OCI-LY7 (cell line): ENCODE results near the gene GLB1L3. TPM values are rescaled to one million over a fixed set of nuclear protein-coding genes. Genes with fewer than 3 reads are reported as not detected.
"Not testable (repeated sequence)": the region's sequence is repeated elsewhere in the genome, so short reads cannot be mapped to it uniquely, and the experiment has no call there.

Experiments used
- BruUV-seq: library from RNA; stranded (reverse); fragments of 400-500 nt; replicated peaks from 2 replicates; lab custom pipeline; 2021; lab: Mats Ljungman, UMichigan
- CTCF ChIA-PET: fragments of 300-600 bp; sonication (Branson Sonifier 250); formaldehyde crosslinking; loops from one replicate; lab custom pipeline; 2022; ENCODE audit warnings: antibody characterized with exemption; ENCODE audit not compliant: unreplicated experiment; lab: Charles Lee
- POLR2A ChIA-PET: fragments of 300-600 bp; sonication (Branson Sonifier 250); formaldehyde crosslinking; loops from one replicate; lab custom pipeline; 2022; ENCODE audit warnings: antibody characterized with exemption; lab: Charles Lee
- DNase-seq: peaks from one replicate; pipeline ENCODE4 v3.0.0-alpha.2; 2015; ENCODE audit warnings: low spot score
- H2AFZ ChIP-seq: fragments of 200-600 bp; sonication (generic), shearing (Covaris generic); 2 replicates; pipeline ENCODE4 v1.6.1; 2014; ENCODE audit warnings: mild to moderate bottlenecking, antibody characterized with exemption, low read length, moderate library complexity
- H3K27ac ChIP-seq: fragments of 200-600 bp; sonication (generic); 2 replicates; pipeline ENCODE4 v1.5.1; 2014; ENCODE audit warnings: mixed run types, low read depth, mild to moderate bottlenecking, moderate library complexity, low read length, inconsistent platforms; ENCODE audit not compliant: poor library complexity, severe bottlenecking
- H3K36me3 ChIP-seq: fragments of 200-600 bp; sonication (generic); 2 replicates; pipeline ENCODE4 v1.6.1; 2014; ENCODE audit warnings: mild to moderate bottlenecking, antibody characterized with exemption, low read length, moderate library complexity, mixed read lengths; ENCODE audit not compliant: insufficient read depth
- H3K4me1 ChIP-seq: fragments of 200-600 bp; sonication (generic); 2 replicates; pipeline ENCODE4 v1.5.1; 2014; ENCODE audit warnings: mild to moderate bottlenecking, low read length; ENCODE audit not compliant: insufficient read depth, poor library complexity, severe bottlenecking
- H3K4me2 ChIP-seq: fragments of 200-600 bp; sonication (generic); 2 replicates; pipeline ENCODE4 v1.6.1; 2014; ENCODE audit warnings: mild to moderate bottlenecking, low read length
- H3K4me3 ChIP-seq: fragments of 200-600 bp; sonication (generic); 2 replicates; pipeline ENCODE4 v1.5.1; 2014; ENCODE audit warnings: mild to moderate bottlenecking, low read depth, low read length; ENCODE audit not compliant: poor library complexity, severe bottlenecking
- H3K79me2 ChIP-seq: fragments of 200-600 bp; sonication (generic); 2 replicates; pipeline ENCODE4 v1.6.1; 2016; ENCODE audit warnings: low read depth, mild to moderate bottlenecking, low read length, moderate library complexity, mixed read lengths; ENCODE audit not compliant: insufficient read depth
- H3K9me2 ChIP-seq: fragments of 200-600 bp; sonication (generic); 2 replicates; pipeline ENCODE4 v1.6.1; 2016; ENCODE audit warnings: mild to moderate bottlenecking, low read length, mixed read lengths; ENCODE audit not compliant: insufficient read depth
- H3K9me3 ChIP-seq: fragments of 200-600 bp; sonication (generic); 2 replicates; pipeline ENCODE4 v1.6.1; 2014; ENCODE audit warnings: mild to moderate bottlenecking, mixed run types, low read length, mixed read lengths
- H4K20me1 ChIP-seq: fragments of 200-600 bp; sonication (generic); 2 replicates; pipeline ENCODE4 v1.6.1; 2014; ENCODE audit warnings: mild to moderate bottlenecking, antibody characterized with exemption, low read length, moderate library complexity, mixed read lengths; ENCODE audit not compliant: insufficient read depth
- EZH2phosphoT487 ChIP-seq: fragments of 200-600 bp; sonication (generic); IDR thresholded peaks from 2 replicates; pipeline ENCODE4 v1.6.1; 2018; ENCODE audit warnings: low read depth, borderline replicate concordance, mild to moderate bottlenecking, mixed run types, antibody characterized with exemption, low read length, moderate library complexity, mixed read lengths
- intact Hi-C: fragments of 100-400 bp; cut with micrococcal nuclease; formaldehyde crosslinking; loops from one replicate; pipeline ENCODE4 v1.10.0; 2022; ENCODE audit not compliant: unreplicated experiment
- total RNA-seq, 2 experiments: library from RNA; depleted of rRNA in 1 of 2; stranded (reverse); fragments of >200 nt in 1 of 2; shearing (Covaris generic) in 1 of 2; gene quantifications; 2 replicates each; pipeline ENCODE4 v1.2.3, GENCODE V29; 2014 to 2022
- TF ChIP-seq, protein P1 (sequence below): fragments of 200-600 bp; sonication (generic); conservative IDR thresholded peaks from 2 replicates; pipeline ENCODE4 v1.5.1; 2014; ENCODE audit warnings: mild to moderate bottlenecking, antibody characterized with exemption, low read length, moderate library complexity, mixed read lengths

Gene GLB1L3
- total RNA-seq, 2 experiments from 2014 or later = not detected

DNA sequence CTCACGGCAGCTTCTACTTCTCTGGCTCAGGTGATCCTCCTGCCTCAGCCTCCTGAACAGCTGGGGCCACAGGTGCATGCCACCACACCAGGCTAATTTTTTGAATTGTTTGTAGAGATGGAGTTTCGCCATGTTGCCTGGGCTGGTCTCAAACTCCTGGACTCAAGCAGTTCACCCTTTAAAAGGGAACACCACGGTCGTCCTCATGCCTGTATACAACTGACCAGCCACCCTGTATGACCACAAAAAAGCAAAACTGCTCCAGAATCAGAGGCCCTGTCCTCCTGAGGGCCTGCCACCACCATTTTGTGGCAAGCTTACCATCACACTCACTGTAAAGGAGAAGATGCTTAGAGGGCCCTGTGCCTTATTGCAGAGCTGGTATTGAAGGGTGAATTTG, 2.2 kb downstream of the GLB1L3 start:
- Histone ChIP-seq H3K79me2 (no peaks in the 10 kb centered on the region), H3K9me3 (no peaks in the 10 kb centered on the region), H3K36me3 (no peaks in the 10 kb centered on the region), H3K4me3 (no peak overlapping the region), H3K27ac (no peak overlapping the region), H2AFZ (no peak overlapping the region), H3K4me1 (no peaks in the 10 kb centered on the region), H3K9me2 (no peaks in the 10 kb centered on the region), H3K4me2 (no peak overlapping the region), H4K20me1 (no peaks in the 10 kb centered on the region)
- intact Hi-C loops = no loop called here
- no peak for TF ChIP-seq EZH2phosphoT487
- TF ChIP-seq, protein P1, sequence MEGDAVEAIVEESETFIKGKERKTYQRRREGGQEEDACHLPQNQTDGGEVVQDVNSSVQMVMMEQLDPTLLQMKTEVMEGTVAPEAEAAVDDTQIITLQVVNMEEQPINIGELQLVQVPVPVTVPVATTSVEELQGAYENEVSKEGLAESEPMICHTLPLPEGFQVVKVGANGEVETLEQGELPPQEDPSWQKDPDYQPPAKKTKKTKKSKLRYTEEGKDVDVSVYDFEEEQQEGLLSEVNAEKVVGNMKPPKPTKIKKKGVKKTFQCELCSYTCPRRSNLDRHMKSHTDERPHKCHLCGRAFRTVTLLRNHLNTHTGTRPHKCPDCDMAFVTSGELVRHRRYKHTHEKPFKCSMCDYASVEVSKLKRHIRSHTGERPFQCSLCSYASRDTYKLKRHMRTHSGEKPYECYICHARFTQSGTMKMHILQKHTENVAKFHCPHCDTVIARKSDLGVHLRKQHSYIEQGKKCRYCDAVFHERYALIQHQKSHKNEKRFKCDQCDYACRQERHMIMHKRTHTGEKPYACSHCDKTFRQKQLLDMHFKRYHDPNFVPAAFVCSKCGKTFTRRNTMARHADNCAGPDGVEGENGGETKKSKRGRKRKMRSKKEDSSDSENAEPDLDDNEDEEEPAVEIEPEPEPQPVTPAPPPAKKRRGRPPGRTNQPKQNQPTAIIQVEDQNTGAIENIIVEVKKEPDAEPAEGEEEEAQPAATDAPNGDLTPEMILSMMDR = no peak
- no TSS peak for BruUV-seq
- ChIA-PET POLR2A (interaction anchor here (0.9 to 1.0 kb wide), 2 partner anchors 15 to 25 kb away, joined by 3 to 6 read pairs; partner anchors contain the start of genes ACAD8 and THYN1), CTCF (no interaction called here)
- no peak for DNase-seq

DNA sequence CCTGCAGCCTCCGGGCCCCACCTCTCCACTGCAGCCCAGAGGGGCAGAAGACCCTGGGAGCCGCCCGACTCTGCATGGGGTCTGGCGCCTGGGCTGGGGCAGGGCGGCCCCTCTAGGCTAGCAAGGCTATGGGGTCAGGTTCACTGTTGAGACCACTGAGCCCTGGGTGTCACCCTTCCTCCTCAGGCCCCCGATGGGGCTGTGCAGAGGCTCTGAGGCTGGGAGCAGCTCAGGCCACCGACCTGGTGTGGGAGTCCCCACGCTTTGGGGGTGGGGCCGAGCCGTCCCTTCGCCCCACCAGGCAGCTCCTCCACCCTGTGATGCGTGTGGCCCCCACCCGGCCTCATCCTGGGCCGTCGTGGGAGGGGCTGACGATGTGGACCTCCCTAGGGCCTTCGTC, 5.5 kb downstream of the GLB1L3 start:
- H3K9me3 ChIP-seq, BruUV-seq, DNase-seq, H3K9me2 ChIP-seq, H3K79me2 ChIP-seq, H4K20me1 ChIP-seq, H3K4me2 ChIP-seq, H3K27ac ChIP-seq, CTCF ChIA-PET, H3K4me1 ChIP-seq, H3K36me3 ChIP-seq, H3K4me3 ChIP-seq, POLR2A ChIA-PET, H2AFZ ChIP-seq, intact Hi-C loops: not testable (repeated sequence)

DNA sequence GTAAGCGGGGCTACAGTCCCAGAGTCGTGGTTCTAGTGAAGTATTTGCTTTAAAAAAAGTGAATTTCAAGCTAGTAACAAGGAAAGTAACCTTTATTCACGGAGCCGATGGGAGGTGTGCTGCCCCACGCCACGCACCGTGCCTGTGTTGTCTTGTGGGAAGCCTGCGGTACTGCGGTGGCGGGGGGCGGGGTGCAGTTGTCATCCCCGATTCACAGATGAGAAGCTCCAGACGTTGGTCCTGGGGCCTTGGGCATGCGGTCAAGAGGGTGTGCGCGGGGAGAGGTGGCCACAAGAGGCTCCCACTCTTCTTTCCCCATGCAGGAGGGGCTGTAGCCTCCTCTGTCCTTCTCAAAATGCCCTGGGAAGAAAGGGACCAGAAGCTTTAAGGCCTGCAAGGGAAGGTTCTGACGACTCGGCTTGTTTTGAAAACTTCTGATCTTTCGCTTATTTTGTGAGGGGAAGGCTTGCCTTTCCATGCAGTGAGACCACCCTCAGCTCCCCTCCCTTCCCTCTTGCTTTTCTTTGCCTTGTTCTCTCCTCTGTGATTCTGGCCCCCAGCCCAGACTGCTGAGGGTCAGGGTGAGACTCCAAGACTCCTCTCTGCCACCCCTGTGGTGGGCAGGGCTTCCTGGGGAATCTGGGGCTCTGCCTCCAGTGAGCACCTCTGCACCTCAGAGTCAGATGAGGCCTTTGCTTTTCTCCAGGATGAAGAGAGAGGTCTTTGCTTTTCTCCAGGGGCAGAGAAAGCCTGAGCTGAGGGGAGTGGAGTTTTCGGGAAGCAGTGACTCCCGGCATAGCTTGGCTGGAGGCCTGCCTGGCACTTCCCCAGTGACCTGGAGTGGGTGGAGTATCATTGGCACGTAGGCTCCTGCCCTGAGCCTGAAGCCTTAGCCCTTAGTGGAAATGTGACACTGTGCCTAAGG, 6.2 kb downstream of the GLB1L3 start:
- H3K36me3 ChIP-seq = no peaks in the 10 kb centered on the region
- no peaks in the 10 kb centered on the region for H4K20me1 ChIP-seq
- H3K4me2 ChIP-seq = no peak overlapping the region
- CTCF ChIA-PET = no interaction called here
- no peaks in the 10 kb centered on the region for H3K9me3 ChIP-seq
- no peak overlapping the region for H2AFZ ChIP-seq
- no peaks in the 10 kb centered on the region for H3K4me1 ChIP-seq
- no peak overlapping the region for H3K27ac ChIP-seq
- H3K9me2 ChIP-seq = no peaks in the 10 kb centered on the region
- no TSS peak for BruUV-seq
- POLR2A ChIA-PET = no interaction called here
- TF ChIP-seq EZH2phosphoT487 = no peak
- TF ChIP-seq, protein P1 = no peak
- no peaks in the 10 kb centered on the region for H3K79me2 ChIP-seq
- intact Hi-C loops = no loop called here
- DNase-seq = no peak
- H3K4me3 ChIP-seq = no peak overlapping the region
